HCT116 (cell line): ENCODE data around the gene NLRP12. TPM values are rescaled to one million over a fixed set of nuclear protein-coding genes. Genes with fewer than 3 reads are reported as not detected.

Experiments
- ATAC-seq: fragments of 200-7000 bp; cut with Tn5 transposase; 2 replicates; pipeline ENCODE4 v1.9.1; 2020; ENCODE audit warnings: mild to moderate bottlenecking, moderate library complexity
- BruUV-seq: library from RNA; stranded (reverse); fragments of 400-500 nt; replicated peaks from 2 replicates; lab custom pipeline; 2021; lab: Mats Ljungman, UMichigan
- CTCF ChIA-PET: fragments of 300-600 bp; sonication (Branson Sonifier 250); formaldehyde crosslinking; loops from one replicate; lab custom pipeline; 2021; ENCODE audit warnings: antibody characterized with exemption; lab: Charles Lee
- POLR2A ChIA-PET: fragments of 300-600, 350-600 bp; sonication (Branson Sonifier 250); formaldehyde crosslinking; loops from one replicate; lab custom pipeline; 2021; ENCODE audit warnings: antibody characterized with exemption; lab: Charles Lee
- RAD21 ChIA-PET, 2 experiments: fragments of 300-600 bp; sonication (Branson Sonifier 250); formaldehyde crosslinking; loops; one replicate each; lab custom pipeline; 2023; ENCODE audit warnings: low total read pairs in 2 of 2; ENCODE audit not compliant: uncharacterized antibody in 2 of 2, unreplicated experiment in 2 of 2, low non-redundant PET in 1 of 2; lab: Charles Lee
- DNase-seq: peaks from one replicate; pipeline ENCODE4 v3.0.0-alpha.2; 2010; ENCODE audit warnings: low read depth, low spot score
- H2AFZ ChIP-seq: fragments of 200-600 bp; shearing (Covaris generic), sonication (generic); 2 replicates; pipeline ENCODE4 v1.6.1; 2017; ENCODE audit warnings: low read depth, mixed run types, mixed read lengths, antibody characterized with exemption, low read length; ENCODE audit not compliant: poor library complexity, severe bottlenecking
- H3K27ac ChIP-seq: 2 replicates; pipeline ENCODE4 v1.5.1; 2012; ENCODE audit warnings: low read depth, low read length
- H3K27me3 ChIP-seq: fragments of 200-600 bp; sonication (generic); 2 replicates; pipeline ENCODE4 v1.6.1; 2016; ENCODE audit warnings: mixed run types, low read length, mixed read lengths; ENCODE audit not compliant: insufficient read depth
- H3K36me3 ChIP-seq, 2 experiments: fragments of 200-500 bp in 1 of 2; fragments of 200-600 bp in 1 of 2; sonication (Bioruptor generic) in 1 of 2; sonication (generic) in 1 of 2; 2 replicates each; pipeline versions ENCODE4 v1.5.1 to v1.6.1; 2014 to 2016; ENCODE audit warnings: low read length in 2 of 2, inconsistent platforms in 1 of 2, mixed read lengths in 1 of 2, mixed run types in 1 of 2; ENCODE audit not compliant: insufficient read depth in 2 of 2, control insufficient read depth in 1 of 2
- H3K4me1 ChIP-seq, 2 experiments: fragments of 200-600 bp in 1 of 2; sonication (generic) in 1 of 2; 2 replicates each; pipeline versions ENCODE4 v1.5.1 to v1.6.1; 2012 to 2017; ENCODE audit warnings: low read length in 2 of 2, inconsistent platforms in 1 of 2, mild to moderate bottlenecking in 1 of 2, mixed read lengths in 1 of 2, mixed run types in 1 of 2, moderate library complexity in 1 of 2; ENCODE audit not compliant: insufficient read depth in 2 of 2, control insufficient read depth in 1 of 2
- H3K4me2 ChIP-seq: fragments of 200-600 bp; sonication (generic); 2 replicates; pipeline ENCODE4 v1.6.1; 2017; ENCODE audit warnings: mixed run types, low read length, mixed read lengths
- H3K4me3 ChIP-seq, 2 experiments: fragments of 200-600 bp in 1 of 2; sonication (generic) in 1 of 2; replicated peaks in 1 of 2; 2 replicates each; pipeline ENCODE4 v1.5.1; 2011 to 2016; ENCODE audit warnings: low read length in 2 of 2, control low read depth in 1 of 2, low read depth in 1 of 2, mild to moderate bottlenecking in 1 of 2, mixed read lengths in 1 of 2, mixed run types in 1 of 2
- H3K79me2 ChIP-seq: fragments of 200-600 bp; sonication (generic); 2 replicates; pipeline ENCODE4 v1.6.1; 2017; ENCODE audit warnings: mild to moderate bottlenecking, mixed run types, low read length, moderate library complexity, mixed read lengths; ENCODE audit not compliant: insufficient read depth
- H3K9ac ChIP-seq: fragments of 200-600 bp; sonication (generic); 2 replicates; pipeline ENCODE4 v1.6.1; 2016; ENCODE audit warnings: low read length, mixed read lengths
- H3K9me2 ChIP-seq: fragments of 200-600 bp; sonication (generic), shearing (Covaris generic); 2 replicates; pipeline ENCODE4 v1.6.1; 2017; ENCODE audit warnings: mixed run types, mild to moderate bottlenecking, moderate library complexity; ENCODE audit not compliant: insufficient read depth
- H3K9me3 ChIP-seq, 2 experiments: fragments of 200-500 bp in 1 of 2; fragments of 200-600 bp in 1 of 2; sonication (Bioruptor generic) in 1 of 2; sonication (generic) in 1 of 2; 2 replicates each; pipeline ENCODE4 v1.6.1; 2014 to 2017; ENCODE audit warnings: low read length in 2 of 2, mixed read lengths in 2 of 2, inconsistent platforms in 1 of 2, low read depth in 1 of 2, mild to moderate bottlenecking in 1 of 2, mixed run types in 1 of 2, moderate library complexity in 1 of 2; ENCODE audit not compliant: control insufficient read depth in 1 of 2, insufficient read depth in 1 of 2
- H4K20me1 ChIP-seq: fragments of 200-600 bp; sonication (generic), shearing (Covaris generic); 2 replicates; pipeline ENCODE4 v1.6.1; 2017; ENCODE audit warnings: mixed run types, mild to moderate bottlenecking, moderate library complexity; ENCODE audit not compliant: insufficient read depth
- ATF3 ChIP-seq: IDR thresholded peaks from 2 replicates; pipeline ENCODE4 v1.6.1; 2012
- CBX3 ChIP-seq: IDR thresholded peaks from 2 replicates; pipeline ENCODE4 v1.6.1; 2012; ENCODE audit warnings: low read depth
- CEBPB ChIP-seq: IDR thresholded peaks from 2 replicates; pipeline ENCODE4 v1.6.1; 2012; ENCODE audit warnings: low read depth
- JUND ChIP-seq: IDR thresholded peaks from 2 replicates; pipeline ENCODE4 v1.6.1; 2012
- MAX ChIP-seq: IDR thresholded peaks from 2 replicates; pipeline ENCODE4 v1.6.1; 2012
- POLR2AphosphoS5 ChIP-seq: IDR thresholded peaks from 2 replicates; pipeline ENCODE4 v1.6.1; 2011; ENCODE audit warnings: mild to moderate bottlenecking, low read depth, low read length, moderate library complexity
- REST ChIP-seq: IDR thresholded peaks from 2 replicates; pipeline ENCODE4 v1.6.1; 2012; ENCODE audit warnings: low read depth
- SIN3A ChIP-seq: IDR thresholded peaks from 2 replicates; pipeline ENCODE4 v1.6.1; 2012; ENCODE audit warnings: low read depth
- SP1 ChIP-seq: IDR thresholded peaks from 2 replicates; pipeline ENCODE4 v1.6.1; 2012; ENCODE audit warnings: low read depth
- YY1 ChIP-seq: IDR thresholded peaks from 2 replicates; pipeline ENCODE4 v1.6.1; 2011; ENCODE audit warnings: low read length, low read depth, moderate library complexity, mild to moderate bottlenecking; ENCODE audit not compliant: insufficient replicate concordance; ENCODE audit errors: extremely low read depth
- ZFX ChIP-seq: fragments of 450-650 bp; IDR thresholded peaks from 2 replicates; pipeline ENCODE4 v1.6.1; 2017
- ZNF274 ChIP-seq: fragments of 200-500 bp; sonication (Bioruptor generic); IDR thresholded peaks from 2 replicates; pipeline ENCODE4 v1.6.1; 2014; ENCODE audit warnings: mild to moderate bottlenecking, low read depth, low read length, inconsistent platforms
- intact Hi-C: fragments of 100-400 bp; cut with micrococcal nuclease; formaldehyde crosslinking; loops from 2 replicates; pipeline ENCODE4 v1.10.0; 2022
- total RNA-seq: library from RNA; stranded (reverse); gene quantifications from one replicate; pipeline ENCODE4 v1.2.1, GENCODE V29; 2021; ENCODE audit not compliant: unreplicated experiment

NLRP12 gene
- total RNA-seq, 1 experiment from 2014 or later, result 0.25 TPM

- H3K4me2 ChIP-seq, result no peak overlapping the region
- H3K79me2 ChIP-seq, result no peaks in the 10 kb centered on the region
- H3K4me3 ChIP-seq, result no peak overlapping the region
- H3K4me1 ChIP-seq, result no peaks in the 10 kb centered on the region
- H4K20me1 ChIP-seq, result no peaks in the 10 kb centered on the region
- no peaks in the 10 kb centered on the region for H3K9me3 ChIP-seq
- H3K27ac ChIP-seq, result no peak overlapping the region
- intact Hi-C loops, result loop anchor here (10.0 kb wide), 1 partner anchor 294 kb away; no protein-coding TSS in a partner anchor
- no peaks in the 10 kb centered on the region for H3K9me2 ChIP-seq
- H2AFZ ChIP-seq, result no peak overlapping the region
- H3K9ac ChIP-seq, result no peak overlapping the region
- POLR2A ChIA-PET, result no interaction called here
- TF ChIP-seq MAX, result no peak
- no peak for TF ChIP-seq REST
- no peak for TF ChIP-seq CBX3
- TF ChIP-seq SIN3A, result no peak
- TF ChIP-seq YY1, result no peak
- no peak for TF ChIP-seq ZFX
- TF ChIP-seq ATF3, result no peak
- no peak for TF ChIP-seq POLR2AphosphoS5
- no peak for TF ChIP-seq SP1
- no peak for TF ChIP-seq JUND
- no peak for TF ChIP-seq CEBPB
- TF ChIP-seq ZNF274, result no peak
- DNase-seq (no peak), ATAC-seq (no peak)
- no peaks in the 10 kb centered on the region for H3K27me3 ChIP-seq
- RAD21 ChIA-PET, result no interaction called here
- BruUV-seq, result no TSS peak
- no peaks in the 10 kb centered on the region for H3K36me3 ChIP-seq
- CTCF ChIA-PET, result interaction anchor here (1.2 kb wide), 1 partner anchor 8 kb away, joined by 8 read pairs; no protein-coding TSS in a partner anchor
These were observed 22.9 kb downstream of the NLRP12 start for GRCh38 chr19:53801257-53801656.
